BLaER1 treated with 17β-estradiol and CSF1 and Interleukin-3, amounts not matched to agents 10 nM and 100 nM (cell line): Measurements from ENCODE around the gene SLC2A8.

Experiments used
- H3K27ac ChIP-seq, 11 experiments: shearing (Covaris generic); formaldehyde crosslinking; 2 replicates each; pipeline ENCODE4 v1.8.1; 2022
- H3K27me3 ChIP-seq, 11 experiments: shearing (Covaris generic); formaldehyde crosslinking; 2 replicates each; pipeline ENCODE4 v1.8.1; 2022
- H3K36me3 ChIP-seq, 11 experiments: shearing (Covaris generic); formaldehyde crosslinking; 2 replicates each; pipeline ENCODE4 v1.8.1; 2022
- H3K4me1 ChIP-seq, 10 experiments: shearing (Covaris generic); formaldehyde crosslinking; 2 replicates each; pipeline ENCODE4 v1.8.1; 2022
- H3K4me2 ChIP-seq, 11 experiments: shearing (Covaris generic); formaldehyde crosslinking; 2 replicates each; pipeline ENCODE4 v1.8.1; 2022
- H3K4me3 ChIP-seq, 10 experiments: shearing (Covaris generic); formaldehyde crosslinking; 2 replicates each; pipeline ENCODE4 v1.8.1; 2022
- H3K9ac ChIP-seq, 11 experiments: shearing (Covaris generic); formaldehyde crosslinking; 2 replicates each; pipeline ENCODE4 v1.8.1; 2022
- H3K9me3 ChIP-seq, 11 experiments: shearing (Covaris generic); formaldehyde crosslinking; replicated peaks in 1 of 11; 2 replicates each; pipeline ENCODE4 v1.8.1; 2022
- H4K20me1 ChIP-seq, 11 experiments: shearing (Covaris generic); formaldehyde crosslinking; 2 replicates each; pipeline ENCODE4 v1.8.1; 2022
- Cebpa-rat ChIP-seq, 11 experiments: shearing (Covaris generic); IDR thresholded peaks; 2 replicates each; pipeline ENCODE4 v1.8.1; 2022

Gene SLC2A8

DNA sequence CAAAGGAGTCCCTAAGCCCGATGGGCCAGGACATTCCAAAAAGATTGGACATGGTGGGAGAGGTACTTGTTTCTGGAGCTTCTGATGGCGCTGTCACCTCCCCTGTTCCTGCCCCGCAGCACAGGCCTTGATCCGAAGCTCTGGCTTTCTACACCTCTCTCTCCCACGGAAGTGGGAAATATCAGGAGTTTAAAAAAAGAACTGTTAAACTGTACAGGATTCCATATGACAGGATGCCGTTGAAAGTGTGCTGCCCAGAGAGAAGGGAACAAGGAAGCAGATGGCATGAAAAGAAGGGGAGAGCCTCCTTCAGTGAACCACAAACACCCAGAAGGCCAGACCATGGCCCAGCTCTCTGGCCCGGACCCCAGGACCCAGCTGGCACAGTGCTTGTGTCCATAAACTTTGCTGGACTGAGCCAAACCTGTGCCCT, 26.8 kb upstream of the SLC2A8 start:
- Histone ChIP-seq H3K9ac (no peak overlapping the region), H3K27ac (no peak overlapping the region; a peak in 1 of 22 replicates), H3K9me3 (no peaks in the 10 kb centered on the region), H3K36me3 (no peaks in the 10 kb centered on the region), H3K4me1 (peaks cover 0 to 25% (median 0%) of the 10 kb centered on the region in 10 experiments; a peak in 7 of 20 replicates), H3K4me3 (no peak overlapping the region), H3K27me3 (no peaks in the 10 kb centered on the region), H4K20me1 (no peaks in the 10 kb centered on the region), H3K4me2 (peak overlapping the region in 4 of 11 experiments; percentile 18 to 79 (median 73); a peak in 6 of 22 replicates)
- no peak for TF ChIP-seq Cebpa-rat (IDR thresholded peaks at IDR 0.05)

DNA sequence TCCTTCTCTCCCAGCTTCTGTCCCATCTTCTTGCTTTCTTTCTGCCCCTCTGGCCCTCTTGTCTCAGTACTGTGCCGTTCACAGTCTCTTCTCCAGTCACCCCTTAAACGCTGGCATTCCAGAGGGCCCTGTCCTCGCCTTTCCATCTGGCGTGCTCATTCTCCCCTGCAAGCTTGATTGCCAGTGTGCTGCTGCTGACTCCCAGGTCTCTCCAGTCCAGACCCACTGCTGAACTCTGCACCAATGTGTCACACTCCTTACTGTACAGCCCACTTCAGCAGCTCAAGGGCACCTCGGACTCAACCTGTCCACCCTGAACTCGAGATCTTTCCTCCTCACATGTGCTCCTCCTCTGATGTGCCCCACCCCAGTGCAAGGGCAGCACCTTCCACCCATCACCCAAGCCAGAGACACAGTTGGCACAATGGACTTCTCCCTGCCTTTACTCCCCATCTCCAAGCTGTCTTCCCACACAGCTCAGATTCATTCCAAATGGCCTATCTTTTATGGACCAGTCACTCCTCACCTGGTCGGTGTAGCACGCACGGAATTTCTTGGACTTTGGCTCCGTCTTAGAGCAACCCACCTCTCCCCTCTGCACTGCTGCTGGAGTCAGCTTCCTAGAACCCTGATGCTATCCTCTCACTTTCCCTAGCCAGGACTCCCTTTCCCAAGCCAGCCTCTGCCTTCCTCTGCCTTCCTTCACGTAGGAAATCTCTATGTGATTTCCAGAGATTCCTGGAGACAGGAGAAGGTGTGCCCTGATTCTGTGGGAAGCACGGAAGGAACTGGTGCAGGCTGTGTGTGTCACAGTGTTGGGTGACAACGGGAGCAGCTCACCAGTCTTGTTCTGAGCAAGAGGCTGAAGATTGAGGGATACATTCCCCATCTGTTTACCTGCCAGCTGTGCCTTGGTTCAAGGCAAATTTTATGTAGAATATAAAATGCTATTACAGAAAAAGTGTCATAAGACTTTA, 26.0 kb upstream of the SLC2A8 start:
- Histone ChIP-seq H3K4me3 (no peak overlapping the region), H3K36me3 (no peaks in the 10 kb centered on the region), H3K9me3 (no peaks in the 10 kb centered on the region), H3K27me3 (no peaks in the 10 kb centered on the region), H3K9ac (no peak overlapping the region), H3K4me2 (peak overlapping the region in 2 of 11 experiments; percentile 77 to 79; a peak in 5 of 22 replicates), H3K4me1 (peaks cover 0 to 25% (median 0%) of the 10 kb centered on the region in 10 experiments; a peak in 7 of 20 replicates), H3K27ac (no peak overlapping the region; a peak in 1 of 22 replicates), H4K20me1 (no peaks in the 10 kb centered on the region)
- TF ChIP-seq Cebpa-rat (IDR thresholded peaks at IDR 0.05), result no peak

DNA sequence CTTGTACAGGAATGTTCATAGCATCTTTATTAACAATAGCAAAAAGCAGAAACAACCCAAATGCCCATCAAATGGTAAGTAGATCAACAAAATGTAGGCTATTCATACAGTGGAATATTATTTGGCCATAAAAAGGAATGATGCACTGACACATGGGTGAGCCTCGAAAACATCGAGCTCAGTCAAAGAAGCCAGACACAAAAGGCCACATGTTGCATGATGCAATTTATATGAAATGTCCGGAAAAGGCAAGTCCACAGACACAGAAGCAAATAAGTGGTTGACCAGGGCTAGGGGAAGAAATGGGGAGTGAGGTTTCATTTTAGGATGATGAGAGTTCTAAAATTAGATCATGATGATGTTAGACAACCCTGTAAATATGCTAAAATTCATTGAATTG, 16.5 kb upstream of the SLC2A8 start:
- H3K27ac ChIP-seq, result no peak overlapping the region
- H3K27me3 ChIP-seq, result peaks cover 10 to 25% (median 19%) of the 10 kb centered on the region in 11 experiments; a peak in 21 of 22 replicates
- TF ChIP-seq Cebpa-rat (IDR thresholded peaks at IDR 0.05), result no peak
- H4K20me1 ChIP-seq, result peaks cover 0 to 14% (median 0%) of the 10 kb centered on the region in 11 experiments; a peak in 4 of 22 replicates
- H3K4me1 ChIP-seq, result no peaks in the 10 kb centered on the region
- no peak overlapping the region for H3K9ac ChIP-seq
- no peak overlapping the region for H3K4me2 ChIP-seq
- H3K36me3 ChIP-seq, result no peaks in the 10 kb centered on the region
- no peak overlapping the region for H3K4me3 ChIP-seq
- H3K9me3 ChIP-seq, result peaks cover 9 to 29% (median 20%) of the 10 kb centered on the region in 11 experiments

DNA sequence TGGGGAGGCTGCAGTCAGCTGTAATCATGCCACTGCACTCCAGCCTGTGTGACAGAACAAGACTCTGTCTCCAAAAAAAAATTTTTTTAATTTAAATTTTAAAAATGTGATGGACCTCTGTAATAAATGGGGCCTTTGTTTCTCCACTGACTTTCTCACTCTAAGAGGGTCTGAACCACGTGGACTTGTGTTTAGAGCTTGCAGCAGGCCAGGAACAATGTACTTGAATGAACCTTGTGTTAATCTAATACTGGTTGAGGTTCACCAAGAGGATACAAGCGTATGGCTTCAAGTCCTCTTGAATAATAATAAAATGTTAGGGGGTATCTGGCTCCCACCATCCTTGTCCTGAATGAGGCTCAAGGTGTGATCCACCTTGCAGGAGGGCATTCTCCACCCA, 14.4 kb upstream of the SLC2A8 start:
- Histone ChIP-seq H3K27me3 (peaks cover 27 to 46% (median 37%) of the 10 kb centered on the region in 11 experiments), H3K4me1 (peaks cover under 1 to 17% (median 7%) of the 10 kb centered on the region in 10 experiments; a peak in 15 of 20 replicates)

DNA sequence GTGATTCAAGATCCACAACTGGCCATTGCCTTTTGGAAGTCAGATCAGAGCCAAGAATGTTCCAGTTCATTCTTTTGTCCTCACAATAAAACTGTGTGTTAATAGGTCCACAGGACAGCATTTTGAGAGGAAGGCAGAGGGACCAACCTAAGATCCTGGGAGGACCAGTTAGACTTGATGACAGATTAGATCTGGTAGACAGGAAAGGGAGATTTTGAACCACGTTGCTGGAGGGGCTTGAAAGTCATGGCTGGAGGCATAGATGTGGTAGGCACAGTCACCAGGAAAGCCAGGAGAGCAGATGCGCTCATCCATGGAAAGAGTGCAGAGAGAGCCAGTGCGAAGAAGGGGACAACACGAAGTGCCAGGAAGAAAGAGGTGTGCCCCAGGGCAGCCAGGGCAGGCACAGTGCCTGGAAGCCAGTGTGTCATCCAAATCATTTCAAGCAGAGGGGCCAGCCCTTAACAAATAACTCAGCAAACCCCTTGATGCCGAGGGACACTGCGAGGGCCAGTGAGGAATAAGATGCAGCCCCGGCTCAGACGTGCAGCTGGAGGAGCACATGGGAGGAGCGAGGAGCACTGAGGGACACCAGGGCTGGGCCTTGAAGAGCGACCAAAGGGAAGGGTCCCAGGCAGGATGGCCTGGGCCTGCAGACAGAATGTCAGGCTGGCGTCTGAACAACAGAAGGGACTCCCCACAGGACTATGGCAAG, 12.8 kb upstream of the SLC2A8 start:
- Histone ChIP-seq H3K4me2 (no peak overlapping the region), H3K4me1 (peaks cover 17 to 32% (median 23%) of the 10 kb centered on the region in 10 experiments), H3K27ac (no peak overlapping the region), H4K20me1 (peaks cover 0 to 32% (median 4%) of the 10 kb centered on the region in 11 experiments; a peak in 11 of 22 replicates), H3K4me3 (no peak overlapping the region), H3K9ac (no peak overlapping the region), H3K36me3 (no peaks in the 10 kb centered on the region), H3K27me3 (peaks cover 27 to 62% (median 43%) of the 10 kb centered on the region in 11 experiments), H3K9me3 (peaks cover 1 to 13% (median 8%) of the 10 kb centered on the region in 11 experiments)
- TF ChIP-seq Cebpa-rat (IDR thresholded peaks at IDR 0.05), result no peak

More for the DNA sequence above, 14.4 kb upstream of the SLC2A8 start:
- Histone ChIP-seq H4K20me1 (peaks cover 0 to 19% (median 0%) of the 10 kb centered on the region in 11 experiments; a peak in 6 of 22 replicates), H3K9ac (no peak overlapping the region), H3K4me3 (no peak overlapping the region), H3K36me3 (no peaks in the 10 kb centered on the region), H3K9me3 (peaks cover 9 to 29% (median 20%) of the 10 kb centered on the region in 11 experiments), H3K27ac (no peak overlapping the region), H3K4me2 (no peak overlapping the region)
- TF ChIP-seq Cebpa-rat (IDR thresholded peaks at IDR 0.05), result no peak

DNA sequence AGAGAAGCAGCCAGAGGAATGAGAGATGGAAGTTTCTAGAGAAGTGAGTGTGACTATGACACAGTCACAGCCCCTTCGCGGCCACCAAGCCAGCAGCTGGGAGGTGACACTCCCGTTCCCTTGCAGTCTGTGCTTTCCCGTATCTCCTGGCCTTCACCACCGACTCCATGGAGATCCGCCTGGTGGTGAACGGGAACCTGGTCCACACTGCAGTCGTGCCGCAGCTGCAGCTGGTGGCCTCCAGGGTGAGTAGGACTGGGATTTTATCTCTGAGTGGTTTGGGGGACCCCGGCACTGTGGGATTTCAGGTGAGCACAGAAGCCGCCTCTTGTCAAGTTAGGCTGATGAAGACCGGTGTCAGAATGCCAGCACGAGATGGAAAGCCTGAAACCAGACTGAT, 12.1 kb upstream of the SLC2A8 start:
- H3K4me1 ChIP-seq, result peaks cover 17 to 39% (median 30%) of the 10 kb centered on the region in 10 experiments
- peaks cover 32 to 70% (median 51%) of the 10 kb centered on the region in 11 experiments for H3K27me3 ChIP-seq

DNA sequence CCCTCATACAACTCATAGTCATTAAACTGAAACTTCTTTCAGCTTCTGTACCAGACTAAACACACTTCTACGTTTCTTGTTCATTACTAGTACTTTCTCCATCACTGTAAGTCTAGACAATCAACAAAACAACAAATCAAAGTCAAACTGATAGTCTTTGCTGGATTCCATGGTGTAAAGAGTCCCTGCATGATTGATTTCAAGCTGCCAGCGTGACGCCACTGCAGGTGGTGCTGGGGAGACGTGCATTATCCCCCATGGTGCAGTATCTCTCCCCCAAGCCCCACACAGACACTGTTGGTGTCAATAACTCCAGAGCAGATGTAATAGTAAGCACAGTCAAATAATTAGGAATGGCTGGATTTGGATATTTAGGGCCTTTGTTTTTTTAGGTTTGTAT, 10.7 kb upstream of the SLC2A8 start:
- Histone ChIP-seq H4K20me1 (peaks cover 0 to 32% (median 4%) of the 10 kb centered on the region in 11 experiments; a peak in 11 of 22 replicates), H3K9ac (no peak overlapping the region), H3K4me3 (no peak overlapping the region), H3K9me3 (no peaks in the 10 kb centered on the region), H3K4me2 (peak overlapping the region in 6 of 11 experiments; percentile 11 to 78 (median 35); a peak in 6 of 22 replicates), H3K27me3 (peaks cover 36 to 80% (median 62%) of the 10 kb centered on the region in 11 experiments), H3K4me1 (peaks cover 17 to 50% (median 40%) of the 10 kb centered on the region in 10 experiments), H3K36me3 (no peaks in the 10 kb centered on the region), H3K27ac (no peak overlapping the region)
- no peak for TF ChIP-seq Cebpa-rat (IDR thresholded peaks at IDR 0.05)

More for the DNA sequence above, 12.1 kb upstream of the SLC2A8 start:
- no peak overlapping the region for H3K4me3 ChIP-seq
- H4K20me1 ChIP-seq, result peaks cover 0 to 32% (median 4%) of the 10 kb centered on the region in 11 experiments; a peak in 11 of 22 replicates
- no peak overlapping the region for H3K27ac ChIP-seq
- peaks cover 0 to 6% (median under 1%) of the 10 kb centered on the region in 11 experiments; a peak in 9 of 22 replicates for H3K9me3 ChIP-seq
- no peak for TF ChIP-seq Cebpa-rat (IDR thresholded peaks at IDR 0.05)
- H3K4me2 ChIP-seq, result no peak overlapping the region
- H3K36me3 ChIP-seq, result no peaks in the 10 kb centered on the region
- no peak overlapping the region for H3K9ac ChIP-seq

DNA sequence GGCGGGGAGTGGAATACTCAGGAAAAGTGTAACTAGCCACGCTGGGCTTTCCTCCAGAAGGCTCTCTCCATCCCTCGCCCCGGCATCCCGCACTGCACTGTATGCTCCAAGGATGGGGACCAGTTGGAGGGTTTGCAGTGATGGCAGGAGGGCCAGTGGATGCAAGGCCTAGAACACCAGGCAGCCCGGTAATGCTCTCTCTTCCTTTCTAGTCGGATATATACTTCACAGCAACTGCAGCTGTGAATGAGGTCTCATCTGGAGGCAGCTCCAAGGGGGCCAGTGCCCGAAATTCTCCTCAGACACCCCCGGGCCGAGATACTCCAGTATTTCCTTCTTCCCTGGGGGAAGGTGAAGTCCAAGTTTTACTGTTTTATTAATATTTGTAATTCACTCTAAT, 10.0 kb upstream of the SLC2A8 start:
- H3K27ac ChIP-seq, result peak overlapping the region in 1 of 11 experiments; percentile 71; a peak in 2 of 22 replicates
- peak overlapping the region in 7 of 11 experiments; percentile 20 to 85 (median 67); a peak in 10 of 22 replicates for H3K4me2 ChIP-seq
- peaks cover 36 to 80% (median 65%) of the 10 kb centered on the region in 11 experiments for H3K27me3 ChIP-seq
- H3K9ac ChIP-seq, result no peak overlapping the region
- H3K4me3 ChIP-seq, result no peak overlapping the region
- H3K36me3 ChIP-seq, result no peaks in the 10 kb centered on the region
- H3K4me1 ChIP-seq, result peaks cover 17 to 50% (median 40%) of the 10 kb centered on the region in 10 experiments
- H4K20me1 ChIP-seq, result peaks cover 0 to 35% (median 4%) of the 10 kb centered on the region in 11 experiments; a peak in 11 of 22 replicates
- H3K9me3 ChIP-seq, result no peaks in the 10 kb centered on the region
- TF ChIP-seq Cebpa-rat (IDR thresholded peaks at IDR 0.05), result no peak
